Stimulated activated naive CD8-positive, alpha-beta T cell treated with anti-CD3 and anti-CD28 coated beads, Interleukin-15, Interleukin-2, amounts not matched to agents 100 ng/mL and 50 ng/mL, for 24 hours (primary cell): ENCODE results near the gene FBH1.
"Not testable (repeated sequence)": the region's sequence is repeated elsewhere in the genome, so short reads cannot be mapped to it uniquely, and the experiment has no call there.

Source experiments
- H3K27ac Mint-ChIP-seq: one replicate; pipeline ENCODE4 v1.8.0; 2021; ENCODE audit warnings: mild to moderate bottlenecking, mixed read lengths
- H3K27me3 Mint-ChIP-seq: one replicate; pipeline ENCODE4 v1.8.0; 2021; ENCODE audit warnings: mixed read lengths
- H3K36me3 Mint-ChIP-seq: one replicate; pipeline ENCODE4 v1.8.0; 2021; ENCODE audit warnings: low read depth, mixed read lengths
- H3K4me1 Mint-ChIP-seq: one replicate; pipeline ENCODE4 v1.8.0; 2021; ENCODE audit warnings: low read depth, mixed read lengths
- H3K4me3 Mint-ChIP-seq: one replicate; pipeline ENCODE4 v1.8.0; 2021; ENCODE audit warnings: mild to moderate bottlenecking, mixed read lengths
- H3K9me3 Mint-ChIP-seq: one replicate; pipeline ENCODE4 v1.8.0; 2021; ENCODE audit warnings: mixed read lengths

FBH1 gene

GRCh38 chr10:5889624-5890451 is at the start of gene FBH1, which contains the start of gene ANKRD16:
Gene FBH1 (plus strand): TSS chr10:5890243. CDS start chr10:5890346, 103 bp downstream.
Gene ANKRD16 (minus strand): TSS chr10:5889893. CDS start chr10:5889354, 539 bp downstream.
- peak within 1 kb of the TSS; percentile 93 for H3K4me3 Mint-ChIP-seq
- H3K9me3 Mint-ChIP-seq: no peaks in the 10 kb centered on the region
- H3K27me3 Mint-ChIP-seq: no peaks in the 10 kb centered on the region
- peak within 1 kb of the TSS; percentile 82 for H3K27ac Mint-ChIP-seq
- peaks cover 57% of the 10 kb centered on the region for H3K4me1 Mint-ChIP-seq
- peaks cover 54% of the 10 kb centered on the region for H3K36me3 Mint-ChIP-seq

GRCh38 chr10:5840314-5841307 is 49.4 kb upstream of the FBH1 start:
- H3K27ac Mint-ChIP-seq: peak overlapping the region; percentile 88
- no peaks in the 10 kb centered on the region for H3K9me3 Mint-ChIP-seq
- no peaks in the 10 kb centered on the region for H3K36me3 Mint-ChIP-seq
- no peaks in the 10 kb centered on the region for H3K27me3 Mint-ChIP-seq
- H3K4me1 Mint-ChIP-seq: peaks cover 47% of the 10 kb centered on the region
- H3K4me3 Mint-ChIP-seq: peak overlapping the region; percentile 59

GRCh38 chr10:5841965-5842364 is 48.1 kb upstream of the FBH1 start:
- Mint-ChIP-seq H3K27me3 (no peaks in the 10 kb centered on the region), H3K36me3 (no peaks in the 10 kb centered on the region), H3K4me3 (no peak overlapping the region), H3K27ac (no peak overlapping the region), H3K9me3 (no peaks in the 10 kb centered on the region), H3K4me1 (peaks cover 61% of the 10 kb centered on the region)

GRCh38 chr10:5843686-5844344 is 46.2 kb upstream of the FBH1 start:
- Mint-ChIP-seq H3K4me3 (peak overlapping the region; percentile 53), H3K4me1 (peaks cover 61% of the 10 kb centered on the region), H3K9me3 (no peaks in the 10 kb centered on the region), H3K27me3 (no peaks in the 10 kb centered on the region), H3K36me3 (no peaks in the 10 kb centered on the region), H3K27ac (peak overlapping the region; percentile 85)

GRCh38 chr10:5844345-5845055 is 45.5 kb upstream of the FBH1 start:
- Mint-ChIP-seq H3K27ac (peak overlapping the region; percentile 85), H3K9me3 (no peaks in the 10 kb centered on the region), H3K27me3 (no peaks in the 10 kb centered on the region), H3K4me1 (peaks cover 60% of the 10 kb centered on the region), H3K36me3 (no peaks in the 10 kb centered on the region), H3K4me3 (peak overlapping the region; percentile 53)

- H3K9me3 Mint-ChIP-seq, H3K36me3 Mint-ChIP-seq, H3K27me3 Mint-ChIP-seq: not testable (repeated sequence)
- Mint-ChIP-seq H3K27ac (peak overlapping the region; percentile 94), H3K4me1 (peaks cover 48% of the 10 kb centered on the region), H3K4me3 (peak overlapping the region; percentile 57)
These were observed 43.4 kb upstream of the FBH1 start for GRCh38 chr10:5846667-5847066.

- Mint-ChIP-seq H3K36me3 (no peaks in the 10 kb centered on the region), H3K27ac (no peak overlapping the region), H3K27me3 (no peaks in the 10 kb centered on the region), H3K4me1 (peaks cover 11% of the 10 kb centered on the region), H3K9me3 (no peaks in the 10 kb centered on the region), H3K4me3 (no peak overlapping the region)
These were observed 35.9 kb upstream of the FBH1 start for GRCh38 chr10:5854131-5854475.

- Mint-ChIP-seq H3K36me3 (no peaks in the 10 kb centered on the region), H3K27ac (no peak overlapping the region), H3K27me3 (no peaks in the 10 kb centered on the region), H3K4me1 (peaks cover 11% of the 10 kb centered on the region), H3K4me3 (no peak overlapping the region), H3K9me3 (no peaks in the 10 kb centered on the region)
These were observed 33.9 kb upstream of the FBH1 start for GRCh38 chr10:5855979-5856700.

- H3K27ac Mint-ChIP-seq: no peak overlapping the region
- H3K4me1 Mint-ChIP-seq: peaks cover 11% of the 10 kb centered on the region
- H3K36me3 Mint-ChIP-seq: peaks cover 4% of the 10 kb centered on the region
- no peaks in the 10 kb centered on the region for H3K27me3 Mint-ChIP-seq
- no peaks in the 10 kb centered on the region for H3K9me3 Mint-ChIP-seq
- H3K4me3 Mint-ChIP-seq: no peak overlapping the region
These were observed 33.4 kb upstream of the FBH1 start for GRCh38 chr10:5856701-5857004.

- Mint-ChIP-seq H3K27me3 (no peaks in the 10 kb centered on the region), H3K9me3 (no peaks in the 10 kb centered on the region), H3K36me3 (peaks cover 8% of the 10 kb centered on the region), H3K4me1 (peaks cover 3% of the 10 kb centered on the region), H3K27ac (no peak overlapping the region), H3K4me3 (no peak overlapping the region)
These were observed 31.2 kb upstream of the FBH1 start for GRCh38 chr10:5858811-5859210.

- no peak overlapping the region for H3K27ac Mint-ChIP-seq
- H3K4me1 Mint-ChIP-seq: peaks cover 3% of the 10 kb centered on the region
- H3K36me3 Mint-ChIP-seq: peaks cover 14% of the 10 kb centered on the region
- no peaks in the 10 kb centered on the region for H3K27me3 Mint-ChIP-seq
- H3K4me3 Mint-ChIP-seq: no peak overlapping the region
- H3K9me3 Mint-ChIP-seq: no peaks in the 10 kb centered on the region
These were observed 30.0 kb upstream of the FBH1 start for GRCh38 chr10:5860066-5860465.

- Mint-ChIP-seq H3K4me3 (no peak overlapping the region), H3K36me3 (peaks cover 14% of the 10 kb centered on the region), H3K27ac (peak overlapping the region; percentile 39), H3K9me3 (no peaks in the 10 kb centered on the region), H3K27me3 (no peaks in the 10 kb centered on the region), H3K4me1 (peaks cover 10% of the 10 kb centered on the region)
These were observed 27.6 kb upstream of the FBH1 start for GRCh38 chr10:5862360-5862961.

GRCh38 chr10:5862981-5863685 is 26.9 kb upstream of the FBH1 start:
- H3K27ac Mint-ChIP-seq: peak overlapping the region; percentile 23
- not testable (repeated sequence) for H3K4me3 Mint-ChIP-seq, H3K27me3 Mint-ChIP-seq, H3K9me3 Mint-ChIP-seq
- H3K4me1 Mint-ChIP-seq: peaks cover 10% of the 10 kb centered on the region
- H3K36me3 Mint-ChIP-seq: peaks cover 14% of the 10 kb centered on the region
